Measurements from ENCODE around the gene RERE. TPM values are rescaled to one million over a fixed set of nuclear protein-coding genes. Genes with fewer than 3 reads are reported as not detected.

RERE gene
- total and polyA plus RNA-seq, 2 experiments from 2014 or later, result 148 to 170 TPM

DNA sequence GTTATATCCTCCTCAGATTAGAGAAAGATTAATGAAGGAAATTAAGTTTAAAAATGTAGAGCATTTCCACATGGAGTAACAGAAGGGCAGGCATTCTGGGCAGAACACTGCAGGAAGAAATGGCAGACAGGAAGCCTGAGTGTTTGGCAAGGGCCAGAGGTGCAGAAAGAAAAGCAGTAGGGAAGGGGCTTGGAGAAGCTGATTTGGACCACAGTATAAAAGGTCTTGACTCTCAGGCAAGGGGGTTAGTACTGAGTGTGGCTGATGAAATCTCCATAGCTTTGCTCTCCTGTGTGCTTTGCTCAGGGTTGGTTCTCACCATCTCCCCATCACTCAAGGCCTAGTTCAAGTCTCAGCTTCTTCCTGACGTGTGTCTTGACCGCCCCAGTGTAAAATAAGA, 419.4 kb downstream of the RERE start (continued):
- TF ChIP-seq, protein P1, sequence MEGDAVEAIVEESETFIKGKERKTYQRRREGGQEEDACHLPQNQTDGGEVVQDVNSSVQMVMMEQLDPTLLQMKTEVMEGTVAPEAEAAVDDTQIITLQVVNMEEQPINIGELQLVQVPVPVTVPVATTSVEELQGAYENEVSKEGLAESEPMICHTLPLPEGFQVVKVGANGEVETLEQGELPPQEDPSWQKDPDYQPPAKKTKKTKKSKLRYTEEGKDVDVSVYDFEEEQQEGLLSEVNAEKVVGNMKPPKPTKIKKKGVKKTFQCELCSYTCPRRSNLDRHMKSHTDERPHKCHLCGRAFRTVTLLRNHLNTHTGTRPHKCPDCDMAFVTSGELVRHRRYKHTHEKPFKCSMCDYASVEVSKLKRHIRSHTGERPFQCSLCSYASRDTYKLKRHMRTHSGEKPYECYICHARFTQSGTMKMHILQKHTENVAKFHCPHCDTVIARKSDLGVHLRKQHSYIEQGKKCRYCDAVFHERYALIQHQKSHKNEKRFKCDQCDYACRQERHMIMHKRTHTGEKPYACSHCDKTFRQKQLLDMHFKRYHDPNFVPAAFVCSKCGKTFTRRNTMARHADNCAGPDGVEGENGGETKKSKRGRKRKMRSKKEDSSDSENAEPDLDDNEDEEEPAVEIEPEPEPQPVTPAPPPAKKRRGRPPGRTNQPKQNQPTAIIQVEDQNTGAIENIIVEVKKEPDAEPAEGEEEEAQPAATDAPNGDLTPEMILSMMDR (conservative IDR thresholded peaks at IDR 0.05; ENCODE audit: low read depth in 2 of 2), result no peak
- TF ChIP-seq, protein P2, sequence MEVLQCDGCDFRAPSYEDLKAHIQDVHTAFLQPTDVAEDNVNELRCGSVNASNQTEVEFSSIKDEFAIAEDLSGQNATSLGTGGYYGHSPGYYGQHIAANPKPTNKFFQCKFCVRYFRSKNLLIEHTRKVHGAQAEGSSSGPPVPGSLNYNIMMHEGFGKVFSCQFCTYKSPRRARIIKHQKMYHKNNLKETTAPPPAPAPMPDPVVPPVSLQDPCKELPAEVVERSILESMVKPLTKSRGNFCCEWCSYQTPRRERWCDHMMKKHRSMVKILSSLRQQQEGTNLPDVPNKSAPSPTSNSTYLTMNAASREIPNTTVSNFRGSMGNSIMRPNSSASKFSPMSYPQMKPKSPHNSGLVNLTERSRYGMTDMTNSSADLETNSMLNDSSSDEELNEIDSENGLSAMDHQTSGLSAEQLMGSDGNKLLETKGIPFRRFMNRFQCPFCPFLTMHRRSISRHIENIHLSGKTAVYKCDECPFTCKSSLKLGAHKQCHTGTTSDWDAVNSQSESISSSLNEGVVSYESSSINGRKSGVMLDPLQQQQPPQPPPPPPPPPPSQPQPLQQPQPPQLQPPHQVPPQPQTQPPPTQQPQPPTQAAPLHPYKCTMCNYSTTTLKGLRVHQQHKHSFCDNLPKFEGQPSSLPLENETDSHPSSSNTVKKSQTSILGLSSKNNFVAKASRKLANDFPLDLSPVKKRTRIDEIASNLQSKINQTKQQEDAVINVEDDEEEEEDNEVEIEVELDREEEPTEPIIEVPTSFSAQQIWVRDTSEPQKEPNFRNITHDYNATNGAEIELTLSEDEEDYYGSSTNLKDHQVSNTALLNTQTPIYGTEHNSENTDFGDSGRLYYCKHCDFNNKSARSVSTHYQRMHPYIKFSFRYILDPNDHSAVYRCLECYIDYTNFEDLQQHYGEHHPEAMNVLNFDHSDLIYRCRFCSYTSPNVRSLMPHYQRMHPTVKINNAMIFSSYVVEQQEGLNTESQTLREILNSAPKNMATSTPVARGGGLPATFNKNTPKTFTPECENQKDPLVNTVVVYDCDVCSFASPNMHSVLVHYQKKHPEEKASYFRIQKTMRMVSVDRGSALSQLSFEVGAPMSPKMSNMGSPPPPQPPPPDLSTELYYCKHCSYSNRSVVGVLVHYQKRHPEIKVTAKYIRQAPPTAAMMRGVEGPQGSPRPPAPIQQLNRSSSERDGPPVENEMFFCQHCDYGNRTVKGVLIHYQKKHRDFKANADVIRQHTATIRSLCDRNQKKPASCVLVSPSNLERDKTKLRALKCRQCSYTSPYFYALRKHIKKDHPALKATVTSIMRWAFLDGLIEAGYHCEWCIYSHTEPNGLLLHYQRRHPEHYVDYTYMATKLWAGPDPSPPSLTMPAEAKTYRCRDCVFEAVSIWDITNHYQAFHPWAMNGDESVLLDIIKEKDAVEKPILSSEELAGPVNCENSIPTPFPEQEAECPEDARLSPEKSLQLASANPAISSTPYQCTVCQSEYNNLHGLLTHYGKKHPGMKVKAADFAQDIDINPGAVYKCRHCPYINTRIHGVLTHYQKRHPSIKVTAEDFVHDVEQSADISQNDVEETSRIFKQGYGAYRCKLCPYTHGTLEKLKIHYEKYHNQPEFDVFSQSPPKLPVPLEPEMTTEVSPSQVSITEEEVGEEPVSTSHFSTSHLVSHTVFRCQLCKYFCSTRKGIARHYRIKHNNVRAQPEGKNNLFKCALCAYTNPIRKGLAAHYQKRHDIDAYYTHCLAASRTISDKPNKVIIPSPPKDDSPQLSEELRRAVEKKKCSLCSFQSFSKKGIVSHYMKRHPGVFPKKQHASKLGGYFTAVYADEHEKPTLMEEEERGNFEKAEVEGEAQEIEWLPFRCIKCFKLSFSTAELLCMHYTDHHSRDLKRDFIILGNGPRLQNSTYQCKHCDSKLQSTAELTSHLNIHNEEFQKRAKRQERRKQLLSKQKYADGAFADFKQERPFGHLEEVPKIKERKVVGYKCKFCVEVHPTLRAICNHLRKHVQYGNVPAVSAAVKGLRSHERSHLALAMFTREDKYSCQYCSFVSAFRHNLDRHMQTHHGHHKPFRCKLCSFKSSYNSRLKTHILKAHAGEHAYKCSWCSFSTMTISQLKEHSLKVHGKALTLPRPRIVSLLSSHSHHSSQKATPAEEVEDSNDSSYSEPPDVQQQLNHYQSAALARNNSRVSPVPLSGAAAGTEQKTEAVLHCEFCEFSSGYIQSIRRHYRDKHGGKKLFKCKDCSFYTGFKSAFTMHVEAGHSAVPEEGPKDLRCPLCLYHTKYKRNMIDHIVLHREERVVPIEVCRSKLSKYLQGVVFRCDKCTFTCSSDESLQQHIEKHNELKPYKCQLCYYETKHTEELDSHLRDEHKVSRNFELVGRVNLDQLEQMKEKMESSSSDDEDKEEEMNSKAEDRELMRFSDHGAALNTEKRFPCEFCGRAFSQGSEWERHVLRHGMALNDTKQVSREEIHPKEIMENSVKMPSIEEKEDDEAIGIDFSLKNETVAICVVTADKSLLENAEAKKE (CRISPR knock-in tag; IDR thresholded peaks at IDR 0.05), result no peak
- no peak for TF ChIP-seq EZH2phosphoT487 (IDR thresholded peaks at IDR 0.05; ENCODE audit: unreplicated experiment)
- no peak for TF ChIP-seq ZNF331 (CRISPR knock-in tag; IDR thresholded peaks at IDR 0.05; ENCODE audit: low read depth)
- no peak for TF ChIP-seq CREB1 (CRISPR knock-in tag; IDR thresholded peaks at IDR 0.05; ENCODE audit: low read depth)
- no peak for TF ChIP-seq ZNF114 (CRISPR knock-in tag; IDR thresholded peaks at IDR 0.05)

DNA sequence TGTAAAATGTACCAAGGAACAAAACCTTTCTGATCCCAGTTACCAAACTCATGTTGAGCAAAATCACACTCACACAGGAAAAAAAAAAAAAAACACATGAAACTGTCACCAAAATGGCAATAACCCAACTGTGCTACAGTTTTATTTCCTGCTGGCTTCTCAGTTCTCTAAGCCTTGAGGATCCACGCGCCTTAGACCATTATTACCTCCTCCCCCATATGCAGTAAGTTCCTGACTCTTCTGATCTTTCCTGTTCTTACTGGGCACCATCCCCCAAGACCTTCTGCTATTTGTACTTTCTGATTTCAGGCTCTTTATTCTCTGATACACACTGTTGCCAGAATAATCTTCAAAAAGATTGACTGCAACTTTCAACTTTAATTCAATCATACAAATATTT, 419.9 kb downstream of the RERE start:
- no peaks in the 10 kb centered on the region for H3K27me3 Mint-ChIP-seq (ENCODE audit: insufficient read depth, low read depth, poor library complexity)
- Histone ChIP-seq H3K4me2 (peak overlapping the region; percentile 31; the same call in 1 of the 2 replicates), H4K20me1 (replicated peaks; ENCODE audit: insufficient read depth) (peaks cover 21% of the 10 kb centered on the region), H3K79me2 (replicated peaks; ENCODE audit: insufficient read depth) (peaks cover 96% of the 10 kb centered on the region), H3F3A (replicated peaks; ENCODE audit: low read depth) (no peaks in the 10 kb centered on the region), H3K27me3 (ENCODE audit: insufficient read depth) (no peaks in the 10 kb centered on the region), H3K4me1 (ENCODE audit: insufficient read depth) (peaks cover 34% of the 10 kb centered on the region), H3K4me3 (no peak overlapping the region), H3K36me3 (ENCODE audit: insufficient read depth) (no peaks in the 10 kb centered on the region), H3K9me2 (ENCODE audit: insufficient read depth) (no peaks in the 10 kb centered on the region), H2AFZ (no peak overlapping the region), H3K27ac (ENCODE audit: low read depth) (peak overlapping the region; percentile 60)
- no peak for DNase-seq (ENCODE audit: low spot score)
- H3K36me3 Mint-ChIP-seq (ENCODE audit: low read depth), result peaks cover 9% of the 10 kb centered on the region
- H3K4me1 Mint-ChIP-seq, result peaks cover 49% of the 10 kb centered on the region
- peak overlapping the region; percentile 48; the same call in 1 of the 2 replicates for H3K27ac Mint-ChIP-seq
- H3K9me3 Mint-ChIP-seq, result no peaks in the 10 kb centered on the region
- no peak for ATAC-seq
- H3K4me3 Mint-ChIP-seq, result no peak overlapping the region; the same call in 2 of the 3 replicates
- no peak for TF ChIP-seq EZH2 (IDR thresholded peaks at IDR 0.05; ENCODE audit: low read depth, unreplicated experiment)
- no peak for TF ChIP-seq POLR2AphosphoS5 (IDR thresholded peaks at IDR 0.05; ENCODE audit: low read depth)
- no peak for TF ChIP-seq JUNB (IDR thresholded peaks at IDR 0.05; ENCODE audit: unreplicated experiment)
